Stimulated activated CD8-positive, alpha-beta memory T cell treated with anti-CD3 and anti-CD28 coated beads, Interleukin-2, amount 100 ng/mL, for 48 hours (primary cell): Measurements from ENCODE around the gene SPAG8.

Experiments used
- DNase-seq, 2 donors: peaks; one replicate each; pipeline ENCODE4 v3.0.0-alpha.2; 2020; ENCODE audit warnings: low read depth in 2 of 2

Gene SPAG8

GRCh38 chr9:35774907-35775635 lies 37.0 kb downstream of the SPAG8 start:
- no peak for DNase-seq

DNA sequence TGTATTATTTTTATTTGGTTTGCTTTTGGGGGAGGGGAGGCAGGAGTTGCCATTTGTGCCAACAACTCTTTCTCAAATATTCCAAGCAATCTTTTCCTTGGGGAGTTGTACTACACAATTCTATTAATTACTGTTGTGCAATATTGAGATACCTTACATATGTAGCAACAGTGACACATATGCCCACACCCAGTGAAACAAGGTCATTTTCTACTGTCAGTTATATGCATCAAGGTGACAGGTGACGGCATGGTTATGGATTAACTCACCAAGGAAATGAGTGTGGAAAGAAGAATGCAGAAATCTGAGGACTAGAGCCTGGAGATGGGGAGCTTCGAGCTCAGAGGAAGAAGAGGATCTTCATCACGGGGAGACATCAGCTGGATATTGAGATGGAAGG lies 40.1 kb downstream of the SPAG8 start:
- DNase-seq, result no peak

- no peak for DNase-seq
These were observed 40.5 kb downstream of the SPAG8 start for GRCh38 chr9:35771534-35771933.

DNA sequence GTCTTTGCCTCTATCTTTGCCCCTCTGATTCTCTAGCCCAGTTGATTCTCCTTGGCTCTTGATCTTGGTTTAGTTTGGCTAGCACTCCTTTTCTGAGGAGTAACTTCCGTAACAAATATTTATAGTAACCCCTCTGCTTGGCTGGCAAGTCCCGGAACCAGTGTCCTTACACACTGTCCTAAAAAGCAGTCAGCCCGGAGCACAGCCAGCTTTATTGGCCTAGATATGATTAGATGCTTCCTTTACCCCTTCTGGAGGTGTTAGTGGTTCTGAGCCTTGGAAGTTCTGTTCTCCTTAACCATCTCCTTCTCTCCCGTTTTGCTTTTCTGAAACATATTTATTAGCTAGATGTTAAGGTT lies 41.0 kb downstream of the SPAG8 start:
- DNase-seq, result no peak

GRCh38 chr9:35769763-35770162 lies 42.3 kb downstream of the SPAG8 start:
- DNase-seq, result no peak

GRCh38 chr9:35767458-35767857 lies 44.6 kb downstream of the SPAG8 start:
- DNase-seq, result no peak

DNA sequence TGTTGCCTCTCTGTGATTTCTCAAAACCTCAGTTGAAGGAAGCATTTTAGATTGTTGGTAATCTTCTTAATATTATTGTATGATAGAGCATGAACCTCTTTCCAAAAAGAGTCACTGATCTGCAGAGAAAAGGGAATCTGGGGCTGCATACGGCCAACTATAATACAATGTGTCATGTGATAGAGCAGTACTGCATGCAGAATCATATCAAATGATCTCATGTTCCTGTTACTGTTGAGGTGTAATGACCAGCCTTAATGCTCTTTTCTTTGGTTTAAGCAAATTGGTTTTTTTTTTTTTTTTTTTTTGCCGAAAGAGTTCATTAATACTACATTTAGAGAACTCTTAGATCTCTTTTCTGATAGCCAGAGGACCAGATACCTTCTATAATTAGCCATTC lies 45.1 kb downstream of the SPAG8 start:
- no peak for DNase-seq

DNA sequence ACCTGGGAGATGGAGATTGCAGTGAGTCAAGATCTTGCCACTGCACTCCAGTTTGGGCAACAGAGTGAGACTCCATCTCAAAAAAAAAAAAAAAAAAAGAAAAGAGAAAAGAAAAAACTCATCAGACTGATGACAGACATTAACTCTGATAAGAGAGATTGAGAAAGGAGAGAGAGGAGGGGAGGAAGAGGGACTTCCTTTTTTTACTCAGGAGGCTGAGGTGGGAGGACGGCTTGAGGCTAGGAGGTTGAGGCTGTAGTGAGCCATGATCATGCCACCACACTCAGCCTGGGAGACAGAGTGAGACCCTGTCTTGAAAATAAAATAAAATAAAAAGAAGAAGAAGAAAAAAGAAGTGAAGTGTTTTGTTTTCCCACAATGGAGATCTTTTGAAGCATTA lies 48.3 kb downstream of the SPAG8 start:
- DNase-seq, result no peak

- DNase-seq, result no peak
These were observed 48.9 kb downstream of the SPAG8 start for GRCh38 chr9:35763181-35763580.

DNA sequence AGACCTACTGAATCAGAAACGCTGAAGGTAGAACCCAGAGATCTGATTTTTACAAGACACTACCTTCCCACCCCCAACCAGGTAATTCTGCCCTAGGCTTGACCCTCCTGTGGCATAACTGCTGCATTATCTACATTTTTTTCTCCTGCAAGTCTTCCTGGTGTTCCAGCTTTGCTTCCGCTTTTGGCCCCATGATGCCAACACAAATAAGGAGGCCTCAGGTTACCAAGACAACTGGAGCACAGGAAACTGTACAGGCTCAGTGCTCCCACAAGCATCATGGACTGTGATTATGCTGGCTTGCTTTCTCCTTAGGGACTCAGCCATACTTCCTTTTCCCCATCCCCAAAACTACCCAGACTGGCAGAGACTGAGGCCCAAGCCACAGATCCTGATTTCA lies 51.4 kb downstream of the SPAG8 start:
- DNase-seq, result no peak

DNA sequence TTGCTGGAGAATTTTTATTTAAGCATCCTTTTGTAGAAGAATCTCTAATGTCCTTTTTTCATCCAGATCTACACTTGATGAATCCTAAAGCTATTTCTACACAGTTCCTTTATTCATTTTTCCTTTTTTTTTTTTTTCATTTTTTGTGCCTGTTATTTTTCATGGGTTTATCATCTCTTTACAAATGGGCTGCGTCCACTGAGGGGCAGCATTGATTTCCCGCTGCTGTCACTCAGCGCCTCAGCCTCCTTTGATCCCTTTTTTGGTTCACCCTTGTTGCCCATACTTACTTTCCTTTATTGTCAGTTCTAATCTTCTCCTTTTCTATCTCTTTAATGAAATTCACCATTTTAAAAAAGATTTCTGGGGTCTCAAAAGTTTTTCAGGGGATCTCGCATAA lies 52.3 kb downstream of the SPAG8 start:
- DNase-seq, result no peak
